ENCODE measurements around the gene TAF1D. TPM values are rescaled to one million over a fixed set of nuclear protein-coding genes. Genes with fewer than 3 reads are reported as not detected.

Gene TAF1D
- total RNA-seq, 1 experiment from 2014 or later, result 429 TPM

DNA sequence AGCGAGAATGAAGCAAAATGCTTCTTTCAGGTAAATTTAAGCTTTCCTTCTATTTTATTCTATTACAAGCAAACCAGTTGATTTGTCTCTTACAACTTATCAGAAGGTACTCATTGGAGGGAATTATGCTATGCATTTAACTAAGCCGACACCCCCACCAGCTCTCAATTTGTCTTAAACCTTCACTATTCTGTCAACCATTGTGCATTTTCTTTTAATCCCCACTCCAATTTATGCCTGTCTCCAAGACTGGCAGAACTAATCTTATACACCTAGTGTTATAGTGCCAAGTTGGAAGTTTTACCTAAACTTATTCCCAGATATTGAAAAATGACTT, 12.5 kb downstream of the TAF1D start:
- H3K27me3 ChIP-seq (ENCODE audit: low read length), result no peaks in the 10 kb centered on the region
- H3K27ac ChIP-seq (ENCODE audit: low read length), result no peak overlapping the region
- H3K9ac ChIP-seq (ENCODE audit: low read length), result no peak overlapping the region
- H3K9me2 ChIP-seq (replicated peaks; ENCODE audit: insufficient read depth, low read length), result no peaks in the 10 kb centered on the region
- H3K4me3 ChIP-seq (ENCODE audit: low read length), result no peak overlapping the region
- H4K20me1 ChIP-seq (ENCODE audit: insufficient read depth, low read depth, low read length), result peaks cover 29% of the 10 kb centered on the region
- peaks cover 7% of the 10 kb centered on the region; the same call in 1 of the 2 replicates for H3K79me2 ChIP-seq (ENCODE audit: low read length)
- peaks cover 1% of the 10 kb centered on the region; the same call in 1 of the 2 replicates for H3K4me1 ChIP-seq (ENCODE audit: low read length)
- H3K9me3 ChIP-seq (ENCODE audit: low read length), result no peaks in the 10 kb centered on the region
- no peak overlapping the region for H2AFZ ChIP-seq (ENCODE audit: low read length)
- peaks cover 91% of the 10 kb centered on the region for H3K36me3 ChIP-seq (ENCODE audit: insufficient read depth, low read length)
- H3K4me2 ChIP-seq (ENCODE audit: low read depth, low read length, poor library complexity, severe bottlenecking), result no peak overlapping the region
- DNase-seq, result peak; percentile 78

DNA sequence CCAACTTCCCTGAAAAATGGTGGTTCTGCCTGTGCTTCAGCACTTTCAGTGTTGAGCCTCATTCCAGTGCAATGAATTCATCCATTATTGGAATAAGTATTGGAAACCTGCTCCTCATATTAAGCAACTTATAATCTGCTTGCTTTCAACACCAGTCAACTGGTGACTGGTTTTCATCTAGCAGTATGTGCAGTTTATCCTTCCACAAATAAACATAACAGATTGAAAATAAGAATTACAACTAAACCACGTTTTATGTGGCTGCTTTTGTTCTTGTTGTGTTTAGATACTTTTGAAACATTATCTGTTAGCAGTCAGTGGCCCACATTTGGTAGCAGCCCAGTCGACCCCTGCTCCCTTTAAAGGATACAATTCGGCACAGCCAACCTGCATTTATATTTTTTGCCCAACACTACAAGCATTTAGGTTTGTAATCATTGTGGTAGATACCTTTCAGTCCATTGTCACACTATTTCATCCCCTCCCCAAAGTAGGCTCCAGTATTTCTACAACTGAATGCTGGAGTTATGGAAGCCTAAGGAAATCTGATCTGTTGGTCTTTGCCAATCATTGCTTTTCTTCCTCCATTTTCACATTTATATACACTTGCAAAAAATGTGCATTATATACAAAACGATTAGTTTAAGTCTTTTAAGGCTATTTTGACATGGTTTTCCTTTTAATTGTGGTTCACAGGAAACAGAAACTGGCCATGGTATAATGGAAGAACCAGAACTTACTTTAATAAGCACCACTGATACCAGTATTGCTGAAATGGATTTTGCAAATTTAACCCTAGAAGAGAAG, 13.1 kb downstream of the TAF1D start:
- H3K9me2 ChIP-seq (replicated peaks; ENCODE audit: insufficient read depth, low read length), result no peaks in the 10 kb centered on the region
- no peak overlapping the region for H3K9ac ChIP-seq (ENCODE audit: low read length)
- 0 out of 2 replicates have a peak, but pooled peaks cover 1% of the 10 kb centered on the region for H3K79me2 ChIP-seq (ENCODE audit: low read length)
- no peak overlapping the region for H3K4me2 ChIP-seq (ENCODE audit: low read depth, low read length, poor library complexity, severe bottlenecking)
- no peaks in the 10 kb centered on the region for H3K9me3 ChIP-seq (ENCODE audit: low read length)
- H3K4me1 ChIP-seq (ENCODE audit: low read length), result no peaks in the 10 kb centered on the region; the same call in 1 of the 2 replicates
- H3K27me3 ChIP-seq (ENCODE audit: low read length), result no peaks in the 10 kb centered on the region
- H2AFZ ChIP-seq (ENCODE audit: low read length), result no peak overlapping the region
- H3K27ac ChIP-seq (ENCODE audit: low read length), result no peak overlapping the region; the same call in 1 of the 2 replicates
- H3K4me3 ChIP-seq (ENCODE audit: low read length), result no peak overlapping the region
- H3K36me3 ChIP-seq (ENCODE audit: insufficient read depth, low read length), result peaks cover 90% of the 10 kb centered on the region
- H4K20me1 ChIP-seq (ENCODE audit: insufficient read depth, low read depth, low read length), result peaks cover 24% of the 10 kb centered on the region; the same call in 1 of the 2 replicates
- DNase-seq, result peak; percentile 78

GRCh38 chr11:93724089-93724488, 17.2 kb downstream of the TAF1D start:
- Histone ChIP-seq H3K36me3 (ENCODE audit: insufficient read depth, low read length) (peaks cover 83% of the 10 kb centered on the region), H3K27me3 (ENCODE audit: low read length) (no peaks in the 10 kb centered on the region), H3K9ac (ENCODE audit: low read length) (no peak overlapping the region), H3K4me2 (ENCODE audit: low read depth, low read length, poor library complexity, severe bottlenecking) (no peak overlapping the region), H3K9me3 (ENCODE audit: low read length) (no peaks in the 10 kb centered on the region), H3K4me1 (ENCODE audit: low read length) (no peaks in the 10 kb centered on the region), H3K9me2 (replicated peaks; ENCODE audit: insufficient read depth, low read length) (no peaks in the 10 kb centered on the region), H4K20me1 (ENCODE audit: insufficient read depth, low read depth, low read length) (no peaks in the 10 kb centered on the region), H3K27ac (ENCODE audit: low read length) (no peak overlapping the region), H3K4me3 (ENCODE audit: low read length) (no peak overlapping the region), H3K79me2 (ENCODE audit: low read length) (peaks cover 4% of the 10 kb centered on the region), H2AFZ (ENCODE audit: low read length) (no peak overlapping the region)
- DNase-seq, result no peak

GRCh38 chr11:93720522-93720921, 20.8 kb downstream of the TAF1D start:
- Histone ChIP-seq H3K4me3 (ENCODE audit: low read length) (no peak overlapping the region), H3K4me1 (ENCODE audit: low read length) (peaks cover 17% of the 10 kb centered on the region), H4K20me1 (ENCODE audit: insufficient read depth, low read depth, low read length) (no peaks in the 10 kb centered on the region), H3K9ac (ENCODE audit: low read length) (no peak overlapping the region), H3K79me2 (ENCODE audit: low read length) (peaks cover 33% of the 10 kb centered on the region), H2AFZ (ENCODE audit: low read length) (no peak overlapping the region), H3K9me3 (ENCODE audit: low read length) (no peaks in the 10 kb centered on the region), H3K9me2 (replicated peaks; ENCODE audit: insufficient read depth, low read length) (no peaks in the 10 kb centered on the region), H3K4me2 (ENCODE audit: low read depth, low read length, poor library complexity, severe bottlenecking) (no peak overlapping the region), H3K27me3 (ENCODE audit: low read length) (no peaks in the 10 kb centered on the region), H3K36me3 (ENCODE audit: insufficient read depth, low read length) (peaks cover 74% of the 10 kb centered on the region), H3K27ac (ENCODE audit: low read length) (no peak overlapping the region)
- DNase-seq, result no peak

DNA sequence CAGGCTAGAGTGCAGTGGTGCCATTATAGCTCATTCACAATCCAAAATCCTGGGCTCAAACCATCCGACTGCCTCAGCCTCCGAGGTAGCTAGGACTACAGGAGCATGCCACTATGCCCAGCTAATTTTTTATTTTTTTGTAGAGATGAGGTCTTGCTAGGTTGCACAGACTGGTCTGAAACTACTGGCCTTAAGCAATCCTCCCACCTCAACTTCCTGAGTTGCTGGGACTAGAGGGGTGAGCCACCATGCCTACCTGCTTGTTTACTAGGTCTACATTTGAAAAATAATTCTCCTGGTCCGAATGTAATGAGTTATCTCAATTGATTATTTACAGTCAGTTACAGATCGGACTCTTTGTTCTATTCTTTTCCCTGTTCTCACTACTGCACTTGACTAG, 22.0 kb downstream of the TAF1D start:
- DNase-seq, result no peak
- no peak overlapping the region for H2AFZ ChIP-seq (ENCODE audit: low read length)
- no peaks in the 10 kb centered on the region for H3K27me3 ChIP-seq (ENCODE audit: low read length)
- no peaks in the 10 kb centered on the region for H3K9me2 ChIP-seq (replicated peaks; ENCODE audit: insufficient read depth, low read length)
- no peak overlapping the region for H3K9ac ChIP-seq (ENCODE audit: low read length)
- H4K20me1 ChIP-seq (ENCODE audit: insufficient read depth, low read depth, low read length), result no peaks in the 10 kb centered on the region
- peaks cover 79% of the 10 kb centered on the region for H3K36me3 ChIP-seq (ENCODE audit: insufficient read depth, low read length)
- no peak overlapping the region for H3K27ac ChIP-seq (ENCODE audit: low read length)
- peaks cover 17% of the 10 kb centered on the region for H3K4me1 ChIP-seq (ENCODE audit: low read length)
- no peak overlapping the region for H3K4me3 ChIP-seq (ENCODE audit: low read length)
- H3K4me2 ChIP-seq (ENCODE audit: low read depth, low read length, poor library complexity, severe bottlenecking), result no peak overlapping the region
- no peaks in the 10 kb centered on the region for H3K9me3 ChIP-seq (ENCODE audit: low read length)
- peaks cover 45% of the 10 kb centered on the region for H3K79me2 ChIP-seq (ENCODE audit: low read length)

GRCh38 chr11:93718057-93718563, 23.2 kb downstream of the TAF1D start:
- Histone ChIP-seq H3K9ac (ENCODE audit: low read length) (no peak overlapping the region), H4K20me1 (ENCODE audit: insufficient read depth, low read depth, low read length) (no peaks in the 10 kb centered on the region), H3K27me3 (ENCODE audit: low read length) (no peaks in the 10 kb centered on the region), H2AFZ (ENCODE audit: low read length) (no peak overlapping the region), H3K4me2 (ENCODE audit: low read depth, low read length, poor library complexity, severe bottlenecking) (peak overlapping the region; percentile 43), H3K9me3 (ENCODE audit: low read length) (no peaks in the 10 kb centered on the region), H3K9me2 (replicated peaks; ENCODE audit: insufficient read depth, low read length) (no peaks in the 10 kb centered on the region), H3K4me3 (ENCODE audit: low read length) (no peak overlapping the region), H3K36me3 (ENCODE audit: insufficient read depth, low read length) (peaks cover 73% of the 10 kb centered on the region), H3K79me2 (ENCODE audit: low read length) (peaks cover 56% of the 10 kb centered on the region), H3K4me1 (ENCODE audit: low read length) (peaks cover 17% of the 10 kb centered on the region), H3K27ac (ENCODE audit: low read length) (peak overlapping the region; percentile 62)
- DNase-seq, result peak; percentile 93

DNA sequence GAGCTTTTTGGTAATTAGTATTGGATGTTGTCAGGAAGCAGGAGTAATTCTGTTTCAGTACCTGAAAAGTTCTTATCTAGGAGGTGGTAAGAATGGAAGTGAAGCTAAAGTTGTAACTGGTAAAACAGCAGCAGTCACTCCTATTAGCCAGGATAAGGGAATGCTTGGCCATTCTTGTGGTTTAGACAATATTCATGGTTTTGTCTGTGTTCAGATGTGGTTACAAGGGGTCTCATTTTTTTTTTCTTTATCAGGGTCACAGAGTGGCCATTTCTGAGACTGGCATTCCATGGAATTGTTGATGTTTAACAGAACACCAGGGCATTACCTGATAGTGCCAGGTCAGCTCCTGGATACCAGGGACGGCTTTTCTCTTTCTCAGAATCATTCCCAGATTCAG, 23.8 kb downstream of the TAF1D start:
- H3K27ac ChIP-seq (ENCODE audit: low read length), result peak overlapping the region; percentile 62; the same call in 1 of the 2 replicates
- H3K9ac ChIP-seq (ENCODE audit: low read length), result no peak overlapping the region
- peaks cover 17% of the 10 kb centered on the region for H3K4me1 ChIP-seq (ENCODE audit: low read length)
- no peaks in the 10 kb centered on the region for H3K9me3 ChIP-seq (ENCODE audit: low read length)
- H3K9me2 ChIP-seq (replicated peaks; ENCODE audit: insufficient read depth, low read length), result no peaks in the 10 kb centered on the region
- DNase-seq, result no peak
- no peak overlapping the region for H3K4me3 ChIP-seq (ENCODE audit: low read length)
- no peaks in the 10 kb centered on the region for H4K20me1 ChIP-seq (ENCODE audit: insufficient read depth, low read depth, low read length)
- peak overlapping the region; percentile 43 for H3K4me2 ChIP-seq (ENCODE audit: low read depth, low read length, poor library complexity, severe bottlenecking)
- peaks cover 62% of the 10 kb centered on the region for H3K79me2 ChIP-seq (ENCODE audit: low read length)
- H2AFZ ChIP-seq (ENCODE audit: low read length), result no peak overlapping the region
- no peaks in the 10 kb centered on the region for H3K27me3 ChIP-seq (ENCODE audit: low read length)
- peaks cover 73% of the 10 kb centered on the region for H3K36me3 ChIP-seq (ENCODE audit: insufficient read depth, low read length)

- Histone ChIP-seq H4K20me1 (ENCODE audit: insufficient read depth, low read depth, low read length) (no peaks in the 10 kb centered on the region), H3K9me3 (ENCODE audit: low read length) (no peaks in the 10 kb centered on the region), H3K27ac (ENCODE audit: low read length) (no peak overlapping the region), H3K9me2 (replicated peaks; ENCODE audit: insufficient read depth, low read length) (no peaks in the 10 kb centered on the region), H3K9ac (ENCODE audit: low read length) (no peak overlapping the region), H3K36me3 (ENCODE audit: insufficient read depth, low read length) (peaks cover 66% of the 10 kb centered on the region), H3K4me3 (ENCODE audit: low read length) (no peak overlapping the region), H3K4me2 (ENCODE audit: low read depth, low read length, poor library complexity, severe bottlenecking) (no peak overlapping the region), H3K4me1 (ENCODE audit: low read length) (peaks cover 17% of the 10 kb centered on the region), H3K27me3 (ENCODE audit: low read length) (no peaks in the 10 kb centered on the region), H3K79me2 (ENCODE audit: low read length) (peaks cover 77% of the 10 kb centered on the region), H2AFZ (ENCODE audit: low read length) (no peak overlapping the region)
- no peak for DNase-seq
Measured at GRCh38 chr11:93715797-93716396, 25.4 kb downstream of the TAF1D start.
